ENCODE measurements around the gene CRHR1.

CRHR1 gene

GRCh38 chr17:45789874-45790273 is 5.8 kb downstream of the CRHR1 start:
- DNase-seq (ENCODE audit: low read depth): no peak

DNA sequence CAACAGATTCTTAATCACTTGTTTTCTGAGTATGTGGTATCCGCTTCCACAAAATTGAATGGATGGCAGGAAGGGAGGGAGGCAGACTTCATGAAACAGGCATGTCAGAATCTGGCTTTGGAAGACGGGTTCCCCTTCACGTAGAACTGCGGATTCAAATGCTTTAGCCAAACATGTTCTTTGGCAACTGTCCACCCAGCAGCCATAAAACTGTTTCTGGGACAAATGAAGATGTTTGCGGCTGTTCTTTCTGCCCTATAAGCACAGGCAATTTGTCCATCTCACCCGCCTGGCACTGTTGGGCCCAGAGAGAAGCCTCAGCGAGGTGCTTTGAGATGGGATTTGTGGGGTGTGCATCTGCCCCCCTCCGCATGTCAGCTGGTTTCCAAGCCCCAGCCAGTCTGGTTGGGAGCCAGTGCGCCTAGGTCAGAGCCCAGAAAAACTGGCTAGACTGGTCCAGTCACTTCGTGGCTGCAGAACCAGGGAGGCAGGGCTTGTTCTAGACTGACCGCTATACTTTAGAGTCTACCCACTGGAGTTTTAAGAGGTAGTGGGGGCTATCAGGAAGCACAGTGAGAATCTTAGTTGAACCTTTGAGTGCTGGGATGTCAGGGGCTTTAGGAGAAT is 6.3 kb downstream of the CRHR1 start:
- DNase-seq (ENCODE audit: low read depth): no peak

DNA sequence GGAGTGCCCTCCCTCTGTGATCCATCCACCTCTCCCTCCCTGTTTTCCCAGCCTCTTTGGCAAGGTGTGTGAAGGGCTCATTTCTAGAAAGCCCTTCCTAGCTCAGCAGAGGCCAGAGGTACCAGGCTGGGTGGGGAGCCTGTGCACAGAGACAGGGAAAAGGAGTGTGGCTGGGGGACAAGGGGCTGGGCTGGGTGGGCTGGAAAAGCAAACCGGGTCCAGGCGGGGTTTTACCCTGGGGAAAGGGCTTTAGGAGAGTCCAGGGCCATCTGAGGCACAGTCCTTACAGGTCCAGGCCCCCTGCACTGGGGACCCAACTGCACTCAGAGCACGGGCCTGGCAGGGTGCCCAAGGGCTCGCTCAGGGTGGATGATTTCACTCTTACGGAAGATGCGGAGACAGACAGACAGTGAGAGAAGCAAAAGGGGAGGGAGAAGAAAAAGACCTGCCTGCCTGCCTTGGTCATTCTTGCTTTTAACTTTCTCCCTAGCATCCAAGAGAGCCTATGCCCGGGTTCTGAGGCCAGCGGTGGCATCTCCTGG is 7.0 kb downstream of the CRHR1 start:
- no peak for DNase-seq (ENCODE audit: low read depth)

GRCh38 chr17:45791935-45792334 is 7.8 kb downstream of the CRHR1 start:
- no peak for DNase-seq (ENCODE audit: low read depth)

- no peak for DNase-seq (ENCODE audit: low read depth)
These were observed 8.3 kb downstream of the CRHR1 start for GRCh38 chr17:45792437-45792836.

GRCh38 chr17:45792995-45793755 is 9.1 kb downstream of the CRHR1 start:
- DNase-seq (ENCODE audit: low read depth): no peak

GRCh38 chr17:45793999-45794540 is 9.9 kb downstream of the CRHR1 start:
- no peak for DNase-seq (ENCODE audit: low read depth)

GRCh38 chr17:45794840-45795239 is 10.7 kb downstream of the CRHR1 start:
- DNase-seq (ENCODE audit: low read depth): no peak

DNA sequence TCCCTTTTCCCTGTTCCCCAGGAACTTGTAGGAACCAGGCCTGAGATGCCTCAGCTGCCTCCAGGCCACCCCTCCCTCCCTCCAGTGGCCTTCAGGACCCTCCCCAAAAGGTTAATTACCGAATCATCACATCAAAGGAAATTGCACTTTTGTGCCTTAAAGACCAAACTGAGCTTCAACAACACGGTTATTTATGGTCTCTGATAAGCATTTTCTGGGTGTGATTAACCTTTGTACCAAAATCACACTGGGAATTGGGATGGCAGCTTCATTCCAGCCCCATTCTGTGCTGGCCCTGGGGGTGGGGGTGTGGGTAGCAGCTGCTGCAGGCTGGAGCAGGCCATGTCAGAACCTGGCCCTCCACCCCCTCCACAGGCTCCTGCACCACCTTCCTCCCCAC is 16.7 kb downstream of the CRHR1 start:
- DNase-seq (ENCODE audit: low read depth): no peak

DNA sequence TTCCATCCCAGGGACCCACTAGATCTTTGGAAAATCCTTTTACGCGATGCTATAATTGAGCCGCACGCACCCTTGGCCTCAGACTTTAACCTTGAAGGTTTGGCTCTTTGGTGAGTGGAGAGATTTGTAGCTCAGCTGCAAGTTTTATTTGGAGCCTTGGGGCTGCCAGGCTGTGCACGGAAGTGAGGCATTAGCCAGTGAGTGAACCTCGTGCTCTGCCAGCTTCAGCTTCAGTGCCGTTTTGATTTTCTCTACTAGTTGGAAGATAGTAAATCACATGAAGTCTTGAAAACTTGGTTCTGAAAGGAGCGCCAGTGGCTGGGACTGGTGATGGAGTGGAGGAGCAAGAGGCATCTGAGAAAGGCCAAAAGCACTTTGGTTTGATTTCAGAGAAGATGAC is 17.3 kb downstream of the CRHR1 start:
- no peak for DNase-seq (ENCODE audit: low read depth)

DNA sequence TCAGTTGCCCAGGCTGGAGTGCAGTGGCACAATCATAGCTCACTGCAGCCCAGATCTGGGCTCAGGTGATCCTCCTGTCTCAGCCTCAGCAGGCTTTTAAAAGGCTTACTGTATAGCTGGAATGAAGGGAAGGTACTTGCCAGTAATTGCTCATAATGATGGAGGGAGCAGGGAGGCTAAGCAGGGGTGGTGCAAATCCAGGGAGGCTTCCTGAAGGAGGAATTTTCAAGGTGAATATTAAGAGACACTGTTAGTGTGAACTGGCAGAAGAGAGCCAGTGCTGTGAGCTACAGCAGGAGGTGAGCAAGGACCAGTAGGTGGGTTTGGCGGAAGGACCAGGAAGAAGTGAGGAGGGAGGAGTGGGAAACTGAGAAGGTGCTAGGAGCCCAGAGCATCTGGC is 24.7 kb downstream of the CRHR1 start:
- DNase-seq (ENCODE audit: low read depth): no peak

DNA sequence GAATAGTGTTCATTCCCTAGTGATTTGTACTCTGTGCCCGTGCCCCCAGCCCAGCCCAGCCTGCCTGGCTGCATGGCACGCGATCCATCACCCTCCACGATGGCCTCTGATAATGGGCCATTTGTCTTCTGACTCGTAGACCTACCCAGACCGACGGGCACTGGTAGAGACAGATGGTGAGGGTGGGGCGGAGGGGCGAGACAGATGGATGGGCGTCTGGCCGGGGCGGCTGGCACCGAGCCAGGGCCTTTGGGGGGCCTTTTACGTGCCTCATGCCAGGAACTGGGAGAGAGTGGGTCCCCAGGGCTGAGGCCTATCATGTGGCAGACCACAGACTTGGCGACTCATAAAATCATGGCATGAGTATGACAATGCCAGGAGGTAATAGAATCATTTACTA is 25.4 kb downstream of the CRHR1 start:
- DNase-seq (ENCODE audit: low read depth): no peak

- DNase-seq (ENCODE audit: low read depth): no peak
These were observed 28.0 kb downstream of the CRHR1 start for GRCh38 chr17:45812102-45812501.

DNA sequence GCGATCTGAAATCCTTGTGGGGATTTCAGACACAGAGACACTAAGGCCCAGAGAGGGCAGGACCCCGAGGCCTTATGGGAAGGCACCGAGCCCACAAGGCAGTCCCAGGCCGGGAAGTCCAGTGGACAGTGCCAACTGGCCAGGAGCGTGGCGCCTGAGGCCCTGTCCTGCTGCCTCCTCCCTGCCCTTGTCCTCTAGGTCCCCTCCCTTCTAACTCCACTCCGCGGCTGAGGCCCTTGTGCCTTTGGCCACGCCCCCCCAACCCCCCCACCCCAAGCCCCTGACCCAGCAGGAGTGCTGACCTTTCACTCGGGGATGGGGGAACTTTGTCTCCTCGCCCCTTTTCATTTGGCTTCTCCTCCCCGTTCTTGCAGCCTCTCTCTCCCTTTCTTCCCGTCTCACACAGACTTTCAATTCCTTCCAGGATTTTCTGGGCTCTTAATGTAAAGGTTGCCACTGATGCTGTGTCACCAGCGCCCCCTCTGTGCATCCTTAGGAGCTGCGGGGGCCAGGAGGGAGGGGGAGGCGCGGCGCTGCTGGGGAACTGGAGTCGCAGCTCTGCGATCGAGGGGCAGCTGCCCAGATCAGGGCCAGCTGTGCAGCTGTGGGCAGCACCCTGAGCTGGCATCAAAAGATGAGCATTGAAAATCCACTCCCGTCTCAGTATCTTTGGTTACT is 29.1 kb downstream of the CRHR1 start:
- DNase-seq (ENCODE audit: low read depth): no peak

- no peak for DNase-seq (ENCODE audit: low read depth)
These were observed 30.8 kb downstream of the CRHR1 start for GRCh38 chr17:45814622-45815606.

GRCh38 chr17:45815752-45816151 is 31.6 kb downstream of the CRHR1 start:
- DNase-seq (ENCODE audit: low read depth): no peak

DNA sequence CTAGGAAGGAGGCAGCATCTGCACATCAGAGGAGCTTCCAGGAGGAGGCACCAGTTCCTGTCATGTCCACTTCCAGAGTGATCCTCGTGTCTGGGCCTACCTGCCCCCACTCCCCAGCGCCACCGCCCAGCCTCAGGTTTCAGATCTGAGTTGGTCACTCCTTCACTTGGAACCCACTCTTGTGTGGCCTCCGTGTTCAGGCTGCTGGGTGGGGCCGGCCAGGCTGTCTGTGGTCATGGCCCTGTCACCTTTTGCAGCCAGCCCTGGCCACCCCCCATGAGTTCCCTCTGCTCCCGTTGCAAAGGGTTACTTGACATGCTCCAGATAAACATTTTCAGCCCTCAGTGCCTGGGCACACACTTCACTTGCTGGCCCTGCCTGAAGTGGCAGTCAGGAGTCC is 33.9 kb downstream of the CRHR1 start:
- DNase-seq (ENCODE audit: low read depth): no peak

GRCh38 chr17:45818699-45819098 is 34.6 kb downstream of the CRHR1 start:
- no peak for DNase-seq (ENCODE audit: low read depth)

- DNase-seq (ENCODE audit: low read depth): no peak
These were observed 35.5 kb downstream of the CRHR1 start for GRCh38 chr17:45819632-45820031.

DNA sequence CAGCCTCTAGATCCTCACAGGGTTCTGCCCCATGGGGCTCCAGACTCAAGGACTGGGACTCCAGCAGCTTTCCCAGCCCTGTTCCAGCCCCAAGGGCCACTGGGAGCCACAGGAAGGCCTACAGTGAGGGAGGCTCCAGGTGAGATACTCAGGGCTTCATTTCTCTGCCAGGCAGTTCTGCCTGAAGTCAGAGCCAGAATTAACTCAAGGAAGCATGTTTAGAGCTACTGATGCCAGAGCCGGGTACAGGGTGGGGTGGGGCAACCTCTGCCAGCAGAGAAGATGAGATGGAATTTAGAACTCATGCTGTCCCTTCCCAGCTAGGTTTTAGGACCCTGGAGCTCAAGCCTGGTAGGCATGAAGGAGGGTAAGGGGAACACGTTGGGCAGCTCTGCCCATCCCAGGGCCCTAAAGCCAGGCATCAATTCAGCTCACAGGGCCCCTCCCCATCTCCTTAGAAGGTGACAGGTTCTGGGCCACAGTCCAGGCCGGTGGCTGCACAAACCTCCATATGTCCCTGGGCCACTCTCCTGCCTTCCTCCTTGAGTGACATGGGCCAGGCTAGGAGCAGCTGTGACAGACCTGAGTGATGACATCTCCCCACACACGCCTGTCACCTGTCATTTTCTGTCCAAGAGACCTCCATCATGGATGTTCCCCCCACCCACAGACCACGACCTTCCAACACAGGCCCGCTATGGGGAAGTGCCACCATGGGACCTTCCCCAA is 36.1 kb downstream of the CRHR1 start:
- no peak for DNase-seq (ENCODE audit: low read depth)

- DNase-seq (ENCODE audit: low read depth): no peak
These were observed 37.0 kb downstream of the CRHR1 start for GRCh38 chr17:45821147-45821546.

Measured in GM04503 (cell line).